GM18499 (cell line): ENCODE measurements around the gene EFNA1.

Experiments
- ATAC-seq: cut with Tn5 transposase; IDR thresholded peaks from one replicate; pipeline ENCODE4 v1.9.1; 2021; ENCODE audit warnings: moderate number of reproducible peaks; ENCODE audit not compliant: insufficient read depth, unreplicated experiment

Gene EFNA1

DNA sequence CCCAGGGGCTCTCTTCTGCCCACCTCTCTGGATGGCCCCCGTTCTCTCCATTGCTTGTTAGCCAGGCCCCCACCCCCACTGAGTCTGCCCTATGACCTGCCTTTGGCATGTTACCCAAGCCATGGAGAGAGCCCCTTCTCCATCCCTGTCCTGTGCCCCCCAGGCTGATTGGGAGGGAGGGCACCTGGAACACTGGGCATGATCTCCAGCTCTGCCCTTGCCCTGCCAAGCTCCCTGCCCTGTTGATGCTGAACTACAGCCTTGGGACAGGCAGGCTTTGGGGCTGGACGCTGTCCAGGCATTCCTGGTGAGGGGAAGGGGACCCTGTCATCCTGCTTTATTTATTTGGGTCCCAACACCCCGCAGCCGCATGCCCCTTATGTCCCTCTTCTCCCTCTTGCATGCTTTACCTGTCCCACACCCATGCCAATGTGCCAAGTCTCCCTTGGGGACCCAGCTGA lies 56.7 kb downstream of the EFNA1 start:
- ATAC-seq: no peak
